ENCODE measurements around the gene MYL7.

- TF ChIP-seq CTCF (IDR thresholded peaks at IDR 0.05; ENCODE audit: low read length): no peak
- TF ChIP-seq EZH2 (optimal IDR thresholded peaks at IDR 0.05; ENCODE audit: low read depth, low read length): no peak
These were observed 1.7 kb downstream of the MYL7 start for GRCh38 chr7:44139311-44140010.

Measured in MM.1S (cell line).